Suppressor macrophage treated with lipopolysaccharide for 4 hours (primary cell): ENCODE measurements around the gene URI1.
"Not testable (repeated sequence)": the region's sequence is repeated elsewhere in the genome, so short reads cannot be mapped to it uniquely, and the experiment has no call there.

Source experiments
- DNase-seq: peaks from one replicate; pipeline ENCODE4 v3.0.0-alpha.2; 2020

The URI1 gene

DNA sequence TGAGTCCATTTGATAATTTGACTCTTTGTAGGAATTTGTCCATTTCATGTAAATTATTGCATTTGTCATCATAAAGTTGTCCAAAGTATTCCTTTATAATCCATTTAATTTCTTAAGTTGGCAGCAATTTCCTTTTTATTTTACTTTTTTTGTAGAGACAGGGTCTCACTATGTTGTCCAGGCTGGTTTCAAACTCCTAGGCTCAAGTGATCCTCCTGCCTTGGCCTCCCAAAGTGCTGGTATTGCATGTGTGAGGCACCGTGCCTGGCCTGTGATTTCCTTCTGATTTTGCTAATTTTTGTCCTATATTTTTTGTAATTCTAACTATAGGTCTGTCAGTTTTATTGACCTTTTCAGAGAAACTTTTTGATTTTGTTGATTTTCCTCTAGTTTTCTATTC is 84.9 kb downstream of the URI1 start:
- no peak for DNase-seq

DNA sequence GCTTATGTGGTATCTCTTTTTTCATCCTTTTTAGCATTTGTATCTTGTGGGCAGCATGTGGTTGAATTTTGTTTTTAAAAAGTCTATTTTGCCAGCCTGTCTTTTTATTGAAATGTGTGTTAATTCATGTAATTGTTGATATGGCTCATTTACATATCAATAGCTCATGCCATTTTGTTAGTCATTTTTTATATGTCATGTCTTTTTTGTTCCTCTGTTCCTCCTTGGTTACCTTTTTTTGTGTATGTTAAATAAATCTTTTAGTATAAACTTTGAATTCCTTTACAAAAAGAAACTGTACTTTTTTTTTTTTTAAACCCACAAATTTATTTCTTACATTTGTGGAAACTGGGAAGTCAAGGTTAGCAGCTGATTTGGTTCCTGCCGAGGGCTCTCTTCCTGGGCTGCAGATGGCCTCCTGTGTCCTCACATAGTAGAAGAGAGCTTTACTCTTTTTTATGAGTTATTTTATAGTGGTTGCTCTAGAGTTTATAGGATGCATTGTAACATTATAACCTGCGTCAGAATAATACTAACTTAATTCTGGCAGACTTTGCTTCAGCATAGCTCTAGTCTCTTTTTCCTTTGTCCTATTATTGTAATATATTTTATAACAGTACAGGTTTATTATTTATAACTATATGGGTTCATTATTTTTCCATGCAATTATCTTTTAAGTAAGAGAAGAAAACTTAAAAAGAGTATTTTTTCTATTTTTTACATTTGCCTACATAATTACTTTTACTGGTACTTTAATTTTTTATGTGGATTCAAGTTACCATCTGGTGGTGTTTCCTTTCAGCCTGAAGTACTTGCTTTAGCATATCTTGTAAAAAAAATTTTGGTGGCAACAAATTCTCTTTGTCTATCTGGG is 86.3 kb downstream of the URI1 start:
- no peak for DNase-seq

DNA sequence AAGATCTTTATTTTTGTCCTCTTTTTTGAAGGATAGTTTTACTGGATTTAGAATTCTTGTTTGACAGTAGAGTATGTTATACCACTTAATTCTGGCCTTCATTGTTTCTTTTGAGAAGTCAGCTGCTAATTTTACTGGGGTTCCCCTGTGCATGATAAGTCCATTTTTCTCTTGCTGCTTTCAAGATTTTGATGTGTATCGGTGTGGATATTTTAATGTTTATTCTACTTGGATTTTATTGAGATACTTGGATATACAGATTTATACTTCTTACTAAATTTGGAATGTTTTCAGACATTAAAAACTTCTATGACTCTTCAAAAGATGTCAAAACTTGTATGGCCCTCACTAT is 86.9 kb downstream of the URI1 start:
- DNase-seq = no peak

DNA sequence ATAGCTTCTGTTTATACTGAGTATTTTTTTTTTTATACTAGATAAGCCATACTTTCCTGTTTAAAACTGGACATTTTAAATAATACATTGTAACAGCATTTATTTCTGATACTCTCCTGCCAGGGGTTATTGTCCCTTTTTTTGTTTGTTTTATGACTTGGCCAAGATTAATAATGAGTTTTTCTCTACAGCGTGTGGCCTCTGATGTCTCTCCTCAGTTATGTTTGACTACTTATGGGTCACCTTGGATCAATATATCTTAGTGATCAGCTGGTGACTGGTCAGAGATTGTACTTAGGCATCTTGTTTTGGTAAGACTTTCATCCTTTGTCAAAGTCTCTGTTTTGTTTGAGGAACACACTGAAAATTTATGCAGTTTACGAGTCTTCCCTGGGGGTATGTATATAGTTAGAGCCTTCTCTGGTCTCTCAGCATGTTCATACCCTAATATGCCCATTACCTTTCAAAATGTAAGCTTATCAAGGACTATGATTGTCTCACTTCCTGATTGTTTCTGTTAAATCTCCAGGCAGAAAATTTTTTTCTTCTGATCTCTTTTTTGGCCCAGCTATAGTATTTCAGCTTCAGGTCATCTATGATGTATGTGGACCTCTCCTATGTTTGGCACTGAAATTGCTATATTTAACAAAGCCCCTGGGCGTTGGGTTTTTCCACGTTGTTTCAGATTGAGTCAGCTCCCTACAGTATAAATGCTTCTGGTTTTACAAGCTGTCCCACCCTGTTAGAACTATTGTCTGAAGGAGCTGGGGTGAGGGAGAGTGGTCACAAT is 87.9 kb downstream of the URI1 start:
- DNase-seq = no peak

DNA sequence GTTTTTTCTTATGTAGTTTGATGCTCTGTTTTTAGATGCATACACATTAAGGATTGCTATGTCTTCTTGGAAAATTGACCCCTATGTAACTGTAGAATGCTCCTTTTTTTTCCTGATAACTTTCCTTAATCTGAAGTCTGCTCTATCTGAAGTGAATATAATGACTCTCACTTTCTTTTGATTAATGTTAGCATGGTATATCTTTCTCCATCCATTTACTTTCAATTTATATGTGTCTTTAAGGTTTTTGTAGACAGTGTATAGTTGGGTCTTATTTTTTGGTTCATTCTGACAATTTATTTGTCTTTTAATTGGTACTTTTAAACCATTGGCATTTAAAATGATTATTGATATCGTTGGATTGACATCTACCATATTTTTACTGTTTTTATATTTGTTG is 92.3 kb downstream of the URI1 start:
- no peak for DNase-seq

DNA sequence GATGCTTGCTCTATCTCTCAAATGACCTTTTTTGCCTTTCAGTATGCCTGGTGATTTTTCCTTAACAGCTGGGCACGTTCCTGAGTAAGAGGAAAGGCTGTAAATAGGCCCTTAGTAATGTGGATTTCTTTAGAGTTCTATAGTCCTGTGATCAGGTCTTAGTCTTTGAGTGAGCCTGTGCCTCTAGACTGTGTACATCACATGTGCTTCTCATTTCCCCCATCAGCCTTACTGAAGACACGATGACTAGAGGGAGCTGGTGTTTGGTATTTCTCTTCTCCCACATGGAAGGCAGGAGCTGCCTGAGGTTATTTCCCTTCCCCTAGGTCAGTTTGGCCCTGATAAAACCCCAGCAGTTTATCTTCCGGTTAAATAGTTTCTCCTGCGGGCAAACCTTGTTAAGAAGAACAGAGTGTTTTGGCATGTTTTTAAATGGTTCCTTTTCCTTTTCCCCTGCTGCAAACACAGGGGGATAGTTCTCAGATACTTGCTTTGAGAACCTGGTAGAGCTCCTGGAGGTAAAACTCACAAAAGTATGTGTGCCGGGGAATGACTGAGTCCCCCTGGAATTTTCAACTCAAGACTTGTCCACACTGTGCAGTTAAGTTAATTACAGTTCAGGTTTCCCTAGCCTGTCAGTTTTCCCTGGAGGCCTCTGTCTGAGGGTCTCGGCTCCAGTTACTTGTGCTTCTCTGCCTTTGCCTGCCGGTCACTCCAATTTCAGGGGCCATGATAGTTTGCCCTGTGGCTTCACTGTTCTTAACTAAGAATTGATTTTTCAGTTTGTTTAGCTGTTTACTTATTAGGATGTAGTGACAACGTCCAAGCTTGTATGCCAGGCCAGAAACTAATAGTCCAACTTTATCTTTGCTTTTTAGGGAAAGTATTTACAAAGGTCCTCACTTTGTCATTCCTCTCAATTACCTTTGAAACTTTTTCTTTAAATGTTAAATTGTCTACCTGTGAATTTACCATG is 94.4 kb downstream of the URI1 start:
- no peak for DNase-seq

DNA sequence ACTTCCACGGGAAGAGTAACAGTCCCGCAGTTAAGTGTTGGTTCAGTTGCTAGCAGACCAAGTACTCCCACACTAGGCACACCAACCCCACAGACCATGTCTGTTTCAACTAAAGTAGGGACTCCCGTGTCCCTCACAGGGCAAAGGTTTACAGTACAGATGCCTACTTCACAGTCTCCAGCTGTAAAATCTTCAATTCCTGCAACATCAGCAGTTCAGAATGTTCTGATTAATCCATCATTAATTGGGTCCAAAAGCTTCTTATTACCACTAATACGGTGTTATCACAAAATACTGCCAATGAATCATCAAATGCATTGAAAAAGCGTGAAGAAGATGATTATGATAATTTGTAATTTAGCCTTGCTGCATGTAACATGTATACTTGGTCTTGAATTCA is 95.8 kb downstream of the URI1 start:
- no peak for DNase-seq

DNA sequence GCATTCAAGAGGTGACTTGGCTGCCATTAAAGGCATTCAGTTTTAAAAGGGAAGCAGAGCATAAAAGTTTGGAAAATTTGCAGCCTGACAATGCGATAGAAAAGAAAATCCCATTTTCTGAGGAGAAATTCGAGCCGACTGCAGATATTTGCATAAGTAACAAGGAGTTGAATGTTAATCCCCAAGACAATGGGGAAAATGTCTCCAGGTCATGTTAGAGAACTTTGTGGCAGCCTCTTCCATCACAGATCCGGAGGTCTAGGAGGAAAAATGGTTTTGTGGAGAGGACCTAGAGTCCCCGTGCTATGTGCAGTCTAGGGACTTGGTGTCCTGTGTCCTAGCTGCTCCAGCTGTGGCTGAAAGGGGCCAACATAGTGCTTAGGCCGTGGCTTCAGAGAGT is 99.9 kb downstream of the URI1 start:
- not testable (repeated sequence) for DNase-seq

DNA sequence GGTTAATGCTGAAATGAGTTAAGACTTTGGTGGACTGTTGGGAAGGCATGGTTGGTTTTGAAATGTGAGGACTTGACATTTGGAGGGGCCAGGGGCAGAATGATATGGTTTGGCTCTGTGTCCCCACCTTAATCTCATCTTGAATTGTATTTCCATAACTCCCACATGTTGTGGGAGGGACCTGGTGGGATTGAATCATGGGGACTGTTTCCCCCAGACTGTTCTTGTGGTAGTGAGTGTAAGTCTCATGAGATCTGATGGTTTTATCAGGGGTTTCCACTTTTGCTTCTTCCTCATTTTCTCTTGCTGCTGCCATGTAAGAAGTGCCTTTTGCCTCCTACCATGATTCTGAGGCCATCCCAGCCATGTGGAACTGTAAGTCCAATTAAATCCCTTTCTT is 101.0 kb downstream of the URI1 start:
- peak; percentile 8 for DNase-seq

DNA sequence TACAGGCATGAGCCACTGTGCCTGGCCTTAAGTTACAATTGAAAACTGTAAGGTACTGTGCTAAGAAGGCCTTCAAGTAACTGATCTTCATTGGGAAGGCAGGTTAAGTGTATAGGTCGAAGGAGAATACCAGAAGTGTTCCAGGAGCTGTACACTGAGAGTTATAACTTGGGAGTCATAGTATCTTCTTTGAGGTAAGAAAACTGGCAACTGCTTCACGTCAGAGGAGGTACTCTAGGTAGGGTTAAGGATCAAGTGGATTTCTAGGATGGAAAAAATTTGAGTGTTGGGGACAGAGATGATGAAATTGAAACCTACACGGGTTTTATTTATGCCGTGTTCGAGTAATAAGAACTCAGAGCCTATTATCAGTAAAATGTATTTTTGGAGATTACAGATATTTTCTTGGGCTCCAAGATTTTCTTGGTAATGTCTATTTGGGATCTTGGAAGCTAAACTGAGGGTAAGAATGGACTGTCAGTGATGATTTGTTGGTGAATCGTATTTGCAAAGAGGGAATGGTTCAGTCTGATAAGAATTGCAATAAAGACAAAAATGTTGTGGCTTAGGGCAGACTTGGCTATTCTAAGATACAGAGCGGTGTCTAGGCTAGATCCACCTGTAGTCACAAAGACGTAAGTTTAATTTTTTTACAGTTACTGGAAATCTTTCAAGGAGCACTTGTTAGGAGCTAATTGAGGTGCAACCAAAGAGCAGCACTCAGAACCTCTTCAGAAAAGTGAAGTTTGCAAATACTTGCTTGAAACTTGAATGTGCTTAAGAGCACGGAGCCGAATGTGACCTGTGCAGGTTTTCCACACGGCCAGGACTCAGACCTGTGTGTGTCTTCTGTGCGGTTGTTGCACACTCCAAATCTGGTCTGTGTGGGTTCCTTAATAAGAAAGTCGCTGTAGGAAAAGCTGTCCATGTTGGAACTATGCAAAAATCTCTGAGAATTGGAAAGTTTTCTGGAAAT is 102.5 kb downstream of the URI1 start:
- no peak for DNase-seq

DNA sequence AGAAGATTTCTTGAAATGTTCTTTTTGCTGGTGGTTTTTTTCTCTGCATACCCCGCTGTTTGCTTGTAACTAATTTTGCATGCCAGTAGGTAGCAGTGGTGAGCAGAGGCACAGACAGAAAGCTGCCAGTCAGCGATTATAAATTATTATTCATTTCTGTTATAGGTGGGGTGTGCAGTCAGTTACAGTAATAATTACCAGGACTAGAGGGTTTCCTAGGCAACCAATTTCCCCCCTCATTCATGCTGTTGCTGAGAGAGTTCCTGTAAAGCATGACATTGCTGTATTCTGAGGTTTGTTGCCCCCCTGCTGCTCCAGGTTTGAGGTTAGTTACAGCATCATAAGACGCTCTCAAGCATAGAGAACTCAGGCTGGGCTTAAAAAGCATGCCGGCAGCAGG is 104.5 kb downstream of the URI1 start:
- DNase-seq = no peak

DNA sequence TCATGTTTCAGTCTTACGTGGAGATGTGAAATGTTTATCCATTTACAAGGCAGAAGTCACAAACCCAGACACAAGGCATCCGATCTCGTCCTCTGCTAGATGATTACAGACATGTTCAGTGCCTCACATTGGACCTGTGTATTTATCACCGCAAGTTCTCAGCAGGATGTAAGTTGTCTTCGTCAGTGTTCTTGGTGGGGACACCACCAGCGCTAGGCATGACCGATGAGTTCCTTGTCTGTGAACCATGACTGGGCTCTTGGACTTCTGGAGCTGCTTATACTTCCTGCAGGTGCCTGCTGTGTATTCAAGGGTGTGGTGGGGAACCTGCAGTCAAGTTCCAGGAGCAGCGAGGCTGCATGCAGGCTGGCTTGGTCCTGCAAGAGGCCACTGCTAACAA is 105.4 kb downstream of the URI1 start:
- DNase-seq = no peak

DNA sequence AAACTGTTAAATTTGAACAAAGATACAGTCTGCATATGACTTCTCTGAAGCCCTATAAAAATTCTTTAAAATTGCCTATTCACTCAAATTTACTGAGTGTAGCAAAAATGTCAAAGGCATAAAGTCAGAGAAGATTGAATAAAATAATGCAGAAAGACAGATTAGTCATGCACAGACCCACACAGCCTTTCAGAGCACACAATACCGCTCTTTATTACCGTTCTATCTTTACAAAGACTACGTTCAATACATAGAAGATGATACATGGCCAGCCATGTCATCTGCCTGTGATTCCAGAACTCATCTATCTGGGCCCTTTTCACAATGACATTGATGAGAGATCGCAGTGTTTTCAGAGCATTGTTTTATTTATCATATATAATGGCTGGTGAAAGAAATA is 107.2 kb downstream of the URI1 start:
- DNase-seq = no peak

DNA sequence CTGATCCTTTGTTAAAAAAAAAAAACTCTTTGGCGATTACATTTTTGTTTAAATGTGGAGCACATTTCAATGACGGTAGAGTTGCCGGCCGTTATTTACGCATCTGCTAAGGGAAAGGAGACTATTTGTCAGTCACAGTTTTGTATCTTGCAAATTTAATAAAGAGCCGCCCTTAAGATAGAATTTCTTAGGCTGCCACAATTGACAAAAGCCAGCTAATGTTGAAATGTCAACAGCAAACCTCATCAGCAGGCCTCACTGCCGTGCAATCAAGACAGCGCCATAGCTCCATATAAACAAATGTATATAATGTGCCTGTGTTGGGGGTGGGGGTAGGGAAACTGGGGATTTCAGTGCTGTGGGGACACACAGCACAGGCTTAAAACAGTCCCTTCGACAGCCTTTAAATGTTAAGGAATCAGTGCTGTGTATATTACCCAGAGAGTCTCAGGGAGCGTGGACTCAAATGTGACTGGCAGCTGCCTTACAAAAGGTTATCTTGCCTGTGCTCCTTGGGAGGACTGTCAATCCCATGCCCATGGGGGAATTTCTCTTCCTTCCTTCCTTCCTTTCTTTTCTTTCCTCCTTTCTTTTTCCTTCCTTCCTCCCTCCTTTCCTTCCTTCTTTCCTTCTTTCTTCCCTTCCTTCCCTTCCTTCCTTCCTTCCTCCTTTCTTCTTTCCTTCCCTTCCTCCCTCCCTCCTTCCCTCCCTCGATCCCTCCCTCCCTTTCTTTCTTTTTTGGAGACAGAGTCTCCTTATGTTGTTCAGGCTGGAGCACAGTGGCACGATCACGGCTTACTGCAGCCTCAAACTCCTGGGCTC is 108.0 kb downstream of the URI1 start:
- no peak for DNase-seq

DNA sequence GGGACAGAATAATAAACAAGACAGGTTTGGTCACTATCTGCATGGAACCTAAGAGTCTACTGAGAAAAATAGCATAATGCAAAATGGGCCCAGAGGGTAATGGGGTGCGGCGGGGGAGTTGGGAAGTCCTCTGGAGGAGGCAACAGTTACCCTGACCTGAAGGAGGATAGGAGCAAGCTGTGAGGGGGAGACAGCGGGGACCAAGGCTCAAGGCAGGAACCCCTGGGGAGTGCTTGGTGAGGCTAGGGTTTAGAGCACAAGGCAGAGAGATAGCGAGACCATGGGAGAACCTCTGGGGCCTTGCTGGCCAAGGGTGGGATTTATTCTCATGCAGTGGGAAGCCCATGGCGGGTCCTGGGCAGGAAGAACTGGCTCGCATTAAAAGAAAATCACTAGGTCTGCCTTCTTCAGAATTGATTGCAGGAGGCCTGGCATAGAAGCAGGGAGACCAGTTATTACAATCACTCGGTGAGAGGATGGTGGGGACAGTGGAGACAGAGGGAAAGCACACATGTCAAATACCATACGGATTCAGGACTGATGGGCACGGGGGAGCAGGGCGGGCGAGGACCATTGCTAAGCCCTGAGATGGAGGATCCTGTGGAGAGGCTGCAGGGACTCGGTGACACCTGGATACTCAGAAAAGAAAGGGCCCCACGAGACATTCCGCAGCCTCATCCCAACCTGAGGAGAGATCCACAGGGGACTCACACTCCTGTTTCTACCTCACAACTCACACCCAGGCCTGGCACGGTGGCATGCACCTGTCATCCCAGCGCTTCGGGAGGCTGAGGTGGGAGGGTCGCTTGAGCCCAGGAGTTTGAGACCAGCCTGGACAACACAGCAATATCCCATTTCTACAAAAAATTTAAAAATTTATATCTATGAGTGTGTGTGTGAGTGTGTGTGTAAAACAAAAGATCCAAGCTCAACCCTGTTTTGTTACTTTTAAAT is 110.4 kb downstream of the URI1 start:
- no peak for DNase-seq

DNA sequence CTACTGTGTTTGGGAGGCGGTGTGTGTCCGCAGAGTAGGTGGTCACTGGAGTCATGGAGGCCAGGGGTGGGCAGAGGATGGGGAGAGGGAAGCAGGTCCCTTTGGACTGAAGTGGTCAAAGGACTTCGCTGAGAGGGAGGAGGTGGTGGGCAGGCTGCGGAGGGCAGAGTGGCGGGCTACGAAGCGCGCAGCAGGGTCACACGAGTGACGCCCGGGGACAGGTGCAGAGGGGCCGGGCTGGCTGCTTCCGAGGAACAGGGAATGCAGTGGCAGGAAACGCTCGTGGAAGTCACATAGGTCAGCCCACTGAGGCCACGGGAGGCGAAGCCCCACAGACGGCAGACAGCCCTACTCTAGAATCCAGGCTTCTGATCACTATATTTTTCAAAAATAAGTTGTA is 111.5 kb downstream of the URI1 start:
- DNase-seq = no peak

DNA sequence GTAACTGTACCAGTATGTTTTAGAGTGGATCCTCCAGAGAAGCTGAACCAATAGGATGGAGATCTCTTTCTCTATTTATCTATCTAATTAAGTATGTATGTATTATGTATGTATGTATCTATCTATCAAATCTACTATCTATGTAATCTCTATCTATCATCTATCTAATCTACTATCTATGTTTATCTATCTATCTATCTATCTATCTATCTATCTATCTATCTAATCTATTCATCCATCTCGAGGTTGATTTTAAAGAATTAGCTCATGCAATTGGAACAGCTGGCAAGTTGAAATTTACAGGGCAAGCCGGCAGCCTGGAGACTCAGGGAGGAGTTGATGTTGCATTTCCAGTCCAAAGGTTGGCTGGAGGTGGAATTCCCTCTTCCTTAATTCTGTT is 112.2 kb downstream of the URI1 start:
- no peak for DNase-seq

DNA sequence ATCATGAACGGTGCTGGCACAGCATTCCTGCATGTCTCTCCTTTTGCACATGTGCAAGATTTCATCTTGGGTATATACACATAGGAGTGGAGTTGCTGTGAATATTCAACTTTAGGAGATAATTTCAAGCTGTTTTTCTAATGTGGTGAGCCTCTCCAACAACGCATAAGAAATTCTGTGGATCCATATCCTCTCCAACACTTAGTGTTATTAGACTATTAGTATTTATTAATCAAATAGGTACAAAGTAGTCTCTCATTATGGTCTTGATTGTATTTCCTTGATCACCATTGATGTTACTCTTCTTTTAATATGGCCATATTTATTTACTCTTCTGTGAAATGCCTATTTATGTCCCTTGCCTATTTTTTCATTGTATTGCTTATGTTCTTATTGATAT is 114.5 kb downstream of the URI1 start:
- DNase-seq = no peak

DNA sequence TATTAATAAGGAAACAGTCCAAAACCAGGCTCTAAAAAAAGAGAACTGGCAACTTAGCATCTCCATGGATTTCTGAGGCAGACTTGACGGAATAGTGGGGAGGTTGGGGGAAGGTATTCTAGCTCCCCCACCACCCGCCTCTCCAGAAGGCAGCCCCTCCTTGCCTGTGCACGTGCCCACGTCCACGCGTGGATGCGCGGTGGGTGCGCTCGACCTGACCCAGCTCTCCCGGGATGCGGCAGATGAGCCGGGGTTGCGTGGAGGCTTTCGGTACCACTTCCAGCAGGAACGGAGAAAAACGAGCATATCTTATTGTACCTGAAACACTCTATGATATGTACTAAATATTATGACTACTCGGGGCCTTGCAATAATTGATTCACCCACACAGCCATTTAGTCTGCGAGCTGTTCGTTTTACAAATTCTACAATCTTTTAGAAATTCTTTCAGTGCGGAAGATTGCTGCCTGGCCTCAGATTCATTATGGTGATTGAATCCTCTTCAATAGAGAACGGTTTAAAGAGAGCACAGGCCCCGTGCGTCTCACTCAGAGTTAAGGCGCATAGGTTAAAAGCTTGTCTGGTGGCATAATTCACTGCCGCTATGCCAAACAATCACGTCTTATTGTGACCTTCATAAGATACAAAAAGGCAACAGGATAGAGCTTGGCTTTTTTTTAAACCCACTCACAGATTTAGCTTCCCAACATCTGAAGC is 117.9 kb downstream of the URI1 start:
- no peak for DNase-seq
